Liver (tissue), 9 donors: ENCODE results near the gene ZFYVE1. TPM values are rescaled to one million over a fixed set of nuclear protein-coding genes. Genes with fewer than 3 reads are reported as not detected.
A peak's percentile ranks its signal among the peaks of the same experiment; 100 is the strongest.

Experiments used
- DNase-seq: peaks from one replicate; pipeline ENCODE4 v3.0.0-alpha.2; 2017; ENCODE audit warnings: low spot score
- H3K27ac ChIP-seq, 2 donors: one replicate each; pipeline ENCODE4 v1.7.0; 2013; ENCODE audit warnings: inconsistent platforms in 2 of 2, low read length in 2 of 2, control low read depth in 1 of 2, low read depth in 1 of 2, mild to moderate bottlenecking in 1 of 2
- H3K27me3 ChIP-seq, 4 donors: one replicate each; pipeline versions ENCODE4 v1.6.1 to v1.7.0; 2013; ENCODE audit warnings: low read length in 3 of 4, inconsistent platforms in 1 of 4, mild to moderate bottlenecking in 1 of 4, moderate library complexity in 1 of 4; ENCODE audit not compliant: control insufficient read depth in 4 of 4, insufficient read depth in 4 of 4
- H3K36me3 ChIP-seq, 4 donors: one replicate each; pipeline versions ENCODE4 v1.6.1 to v1.7.0; 2013; ENCODE audit warnings: low read length in 3 of 4, mild to moderate bottlenecking in 3 of 4, low read depth in 1 of 4, moderate library complexity in 1 of 4; ENCODE audit not compliant: control insufficient read depth in 4 of 4, insufficient read depth in 3 of 4
- H3K4me1 ChIP-seq, 4 donors: one replicate each; pipeline versions ENCODE4 v1.6.1 to v1.7.0; 2013; ENCODE audit warnings: low read length in 3 of 4, mild to moderate bottlenecking in 3 of 4, moderate library complexity in 1 of 4; ENCODE audit not compliant: control insufficient read depth in 4 of 4, insufficient read depth in 4 of 4
- H3K4me3 ChIP-seq, 3 donors: one replicate each; pipeline versions ENCODE4 v1.6.1 to v1.7.0; 2013; ENCODE audit warnings: low read length in 3 of 3, control low read depth in 1 of 3, low read depth in 1 of 3, mild to moderate bottlenecking in 1 of 3
- H3K9ac ChIP-seq, 2 donors: one replicate each; pipeline ENCODE4 v1.7.0; 2013; ENCODE audit warnings: low read length in 2 of 2, mild to moderate bottlenecking in 2 of 2, moderate library complexity in 2 of 2, control low read depth in 1 of 2, low read depth in 1 of 2
- H3K9me3 ChIP-seq, 4 donors: one replicate each; pipeline versions ENCODE4 v1.6.1 to v1.7.0; 2013; ENCODE audit warnings: low read length in 3 of 4; ENCODE audit not compliant: control insufficient read depth in 4 of 4
- CTCF ChIP-seq: fragments of 150-350 bp; IDR thresholded peaks from 2 replicates; pipeline ENCODE4 v1.5.1; 2017; ENCODE audit warnings: improper control_type of control experiment, low read depth, low read length; ENCODE audit not compliant: missing input control
- FOXA1 ChIP-seq: IDR thresholded peaks from 2 replicates; pipeline ENCODE4 v1.6.1; 2016; ENCODE audit warnings: antibody characterized with exemption
- FOXA2 ChIP-seq: IDR thresholded peaks from 2 replicates; pipeline ENCODE4 v1.6.1; 2016; ENCODE audit warnings: antibody characterized with exemption
- GABPA ChIP-seq, 2 donors: IDR thresholded peaks in 1 of 2; conservative IDR thresholded peaks in 1 of 2; 2 replicates each; pipeline ENCODE4 v1.6.1; 2016; ENCODE audit warnings: antibody characterized with exemption in 2 of 2, mild to moderate bottlenecking in 1 of 2, moderate library complexity in 1 of 2
- HNF4A ChIP-seq, 2 donors: conservative IDR thresholded peaks; 2 replicates each; pipeline ENCODE4 v1.6.1; 2016; ENCODE audit warnings: antibody characterized with exemption in 2 of 2, mild to moderate bottlenecking in 2 of 2
- HNF4G ChIP-seq: IDR thresholded peaks from 2 replicates; pipeline ENCODE4 v1.6.1; 2016; ENCODE audit warnings: antibody characterized with exemption
- JUND ChIP-seq, 2 donors: IDR thresholded peaks; 2 replicates each; pipeline ENCODE4 v1.6.1; 2016; ENCODE audit warnings: antibody characterized with exemption in 2 of 2
- MAX ChIP-seq: IDR thresholded peaks from 2 replicates; pipeline ENCODE4 v1.6.1; 2016; ENCODE audit warnings: antibody characterized with exemption
- RXRA ChIP-seq, 2 donors: IDR thresholded peaks; 2 replicates each; pipeline ENCODE4 v1.6.1; 2017 to 2018; ENCODE audit warnings: antibody characterized with exemption in 2 of 2, mild to moderate bottlenecking in 1 of 2
- SP1 ChIP-seq: IDR thresholded peaks from 2 replicates; pipeline ENCODE4 v1.6.1; 2018; ENCODE audit warnings: antibody characterized with exemption, mild to moderate bottlenecking
- YY1 ChIP-seq: IDR thresholded peaks from 2 replicates; pipeline ENCODE4 v1.6.1; 2016; ENCODE audit warnings: antibody characterized with exemption, mild to moderate bottlenecking
- ZBTB33 ChIP-seq: IDR thresholded peaks from 2 replicates; pipeline ENCODE4 v1.6.1; 2016; ENCODE audit warnings: antibody characterized with exemption
- WGBS: extraction: QIAGEN DNeasy Blood & Tissue Kit; methylation state at CpG from one replicate; pipeline ENCODE4 v1.1.7; 2013; 5-methylcytosine and 5-hydroxymethylcytosine counted together
- polyA plus RNA-seq, 2 donors: library from polyadenylated mRNA; stranded (reverse) in 1 of 2; unstranded in 1 of 2; fragments of 200-250 nt in 1 of 2; fragments of >200 nt in 1 of 2; fragmentation: Nextera tagmentation in 1 of 2; extraction: Ambion mirVana in 1 of 2; gene quantifications; one replicate each; pipeline versions ENCODE4 v1.2.1 to v1.2.3, GENCODE V29; 2013 to 2015
- total RNA-seq, 2 donors: library from RNA; depleted of rRNA; stranded (reverse); fragments of >200 nt; gene quantifications; one replicate each; pipeline ENCODE4 v1.2.3, GENCODE V29; 2014
- donor health status: healthy.
- donor health status: healthy.
- donor health status: healthy.
- donor health status: healthy.
- donor health status: healthy.

ZFYVE1 gene
- total and polyA plus RNA-seq, 4 donors, result 5.8 to 13.5 (median 7.9) TPM

- TF ChIP-seq HNF4A (conservative IDR thresholded peaks at IDR 0.05) (peak in 1 of 2 donors; percentile 27), HNF4G (no peak), FOXA2 (no peak), SP1 (peak; percentile 81), MAX (peak; percentile 93), FOXA1 (no peak), GABPA (IDR thresholded peaks at IDR 0.05 in 1 of 2, conservative IDR thresholded peaks at IDR 0.05 in 1 of 2) (peak; percentile 25 to 80), ZBTB33 (no peak), YY1 (no peak), JUND (IDR thresholded peaks at IDR 0.05) (no peak), CTCF (no peak)
- under 1% methylated on average over 59 of the region's 59 CpGs for WGBS
- Histone ChIP-seq H3K4me3 (peak within 1 kb of the TSS; percentile 70 to 85 (median 76)), H3K9ac (peak within 1 kb of the TSS; percentile 54 to 65), H3K27me3 (no peaks in the 10 kb centered on the region), H3K4me1 (peaks cover 0 to 10% (median 5%) of the 10 kb centered on the region in 4 donors), H3K27ac (peak within 1 kb of the TSS; percentile 21 to 69), H3K9me3 (no peaks in the 10 kb centered on the region), H3K36me3 (no peaks in the 10 kb centered on the region)
- peak; percentile 88 for DNase-seq
Measured at GRCh38 chr14:72926292-72927028, 100.4 kb downstream of the ZFYVE1 start, which contains the start of gene DCAF4. Gene DCAF4 (plus strand): TSS chr14:72926464. CDS start chr14:72937979, 11,515 bp downstream.

- Histone ChIP-seq H3K27me3 (no peaks in the 10 kb centered on the region), H3K9ac (no peak overlapping the region), H3K36me3 (no peaks in the 10 kb centered on the region), H3K4me1 (peaks cover 0 to 10% (median 5%) of the 10 kb centered on the region in 4 donors), H3K27ac (no peak overlapping the region), H3K9me3 (no peaks in the 10 kb centered on the region), H3K4me3 (peak overlapping the region; percentile 70 to 77 (median 76))
- 5% methylated on average over 33 of the region's 33 CpGs for WGBS
- DNase-seq, result no peak
- TF ChIP-seq GABPA (IDR thresholded peaks at IDR 0.05 in 1 of 2, conservative IDR thresholded peaks at IDR 0.05 in 1 of 2) (no peak), FOXA1 (no peak), RXRA (IDR thresholded peaks at IDR 0.05) (no peak), MAX (no peak), ZBTB33 (no peak)
Measured at GRCh38 chr14:72925815-72926291, 101.1 kb downstream of the ZFYVE1 start.
